HCT116 (cell line): Measurements from ENCODE around the gene DNM1. TPM values are rescaled to one million over a fixed set of nuclear protein-coding genes. Genes with fewer than 3 reads are reported as not detected.

ENCODE experiments used
- CBX3 ChIP-seq: IDR thresholded peaks from 2 replicates; pipeline ENCODE4 v1.6.1; 2012; ENCODE audit warnings: low read depth
- EGR1 ChIP-seq: IDR thresholded peaks from 2 replicates; pipeline ENCODE4 v1.6.1; 2012; ENCODE audit warnings: low read depth
- ELF1 ChIP-seq: IDR thresholded peaks from 2 replicates; pipeline ENCODE4 v1.6.1; 2012; ENCODE audit warnings: low read depth, borderline replicate concordance
- EZH2 ChIP-seq: fragments of 200-600 bp; sonication (generic); IDR thresholded peaks from 2 replicates; pipeline ENCODE4 v1.6.1; 2017; ENCODE audit warnings: antibody characterized with exemption, mixed run types
- EZH2phosphoT487 ChIP-seq: fragments of 200-600 bp; IDR thresholded peaks from 2 replicates; pipeline ENCODE4 v1.6.1; 2018; ENCODE audit warnings: antibody characterized with exemption, borderline replicate concordance
- POLR2AphosphoS5 ChIP-seq: IDR thresholded peaks from 2 replicates; pipeline ENCODE4 v1.6.1; 2011; ENCODE audit warnings: mild to moderate bottlenecking, low read depth, low read length, moderate library complexity
- RAD21 ChIP-seq: IDR thresholded peaks from 2 replicates; pipeline ENCODE4 v1.6.1; 2012; ENCODE audit warnings: low read depth, mild to moderate bottlenecking
- REST ChIP-seq: IDR thresholded peaks from 2 replicates; pipeline ENCODE4 v1.6.1; 2012; ENCODE audit warnings: low read depth
- SP1 ChIP-seq: IDR thresholded peaks from 2 replicates; pipeline ENCODE4 v1.6.1; 2012; ENCODE audit warnings: low read depth
- SRF ChIP-seq: IDR thresholded peaks from 2 replicates; pipeline ENCODE4 v1.6.1; 2012; ENCODE audit warnings: low read depth
- ZNF274 ChIP-seq: fragments of 200-500 bp; sonication (Bioruptor generic); IDR thresholded peaks from 2 replicates; pipeline ENCODE4 v1.6.1; 2014; ENCODE audit warnings: mild to moderate bottlenecking, low read depth, low read length, inconsistent platforms
- microRNA counts: library from miRNA; unstranded; fragments of <30 nt; microRNA quantifications from one replicate; lab custom pipeline; 2015
- microRNA-seq: library from miRNA; unstranded; fragments of <30 nt; microRNA quantifications from one replicate; pipeline ENCODE4, GENCODE V29; 2016; ENCODE audit warnings: borderline number of aligned reads
- total RNA-seq: library from RNA; stranded (reverse); gene quantifications from one replicate; pipeline ENCODE4 v1.2.1, GENCODE V29; 2021; ENCODE audit not compliant: unreplicated experiment

The DNM1 gene
- total RNA-seq, 1 experiment from 2014 or later: 12.0 TPM

- TF ChIP-seq POLR2AphosphoS5: no peak
- no peak for TF ChIP-seq EZH2phosphoT487
- TF ChIP-seq EZH2: no peak
- TF ChIP-seq ZNF274: no peak
- TF ChIP-seq SRF: no peak
- no peak for TF ChIP-seq CBX3
- no peak for TF ChIP-seq ELF1
- TF ChIP-seq SP1: no peak
- TF ChIP-seq REST: no peak
- no peak for TF ChIP-seq RAD21
- TF ChIP-seq EGR1: no peak
Measured at GRCh38 chr9:128304136-128304970, 101.2 kb downstream of the DNM1 start (continued).

MicroRNAs within 50 kb of the gene (microRNA counts, 767-probe panel; counts per million panel counts)
- not detected for microRNA hsa-miR-199b-5p (lab: Ali Mortazavi, UCI)
- not detected for microRNA hsa-miR-3154 (lab: Ali Mortazavi, UCI)

Small RNAs within 50 kb of the gene (microRNA-seq; reads per million reads assigned to microRNA genes)
- gene MIR199B (19.7 reads per million, percentile 42 among the genes with 10 or more reads in this experiment), gene MIR3154 (not detected)

Other genes starting within 250 kb of the DNM1 start
- gene EEIG1, start 222.4 kb upstream of the DNM1 start, total RNA-seq: 44.2 TPM
- gene NAIF1, start 136.1 kb upstream of the DNM1 start, total RNA-seq: 11.0 TPM
- 15.3 TPM for gene SLC25A25, start 135.1 kb upstream of the DNM1 start, total RNA-seq
- gene PTGES2, start 75.7 kb upstream of the DNM1 start, total RNA-seq: 148 TPM
- 9.2 TPM for gene LCN2, start 53.9 kb upstream of the DNM1 start, total RNA-seq
- gene BBLN, start 43.1 kb upstream of the DNM1 start, total RNA-seq: 119 TPM
- 144 TPM for gene CIZ1, start 11.8 kb upstream of the DNM1 start, total RNA-seq
- gene GOLGA2, start 72.6 kb downstream of the DNM1 start, total RNA-seq: 67.0 TPM
- gene SWI5, start 72.9 kb downstream of the DNM1 start, total RNA-seq: 22.4 TPM
- gene TRUB2, start 119.1 kb downstream of the DNM1 start, total RNA-seq: 42.1 TPM
- gene COQ4, start 119.5 kb downstream of the DNM1 start, total RNA-seq: 45.8 TPM
- 33.9 TPM for gene SLC27A4, start 137.1 kb downstream of the DNM1 start, total RNA-seq
- gene URM1, start 168.0 kb downstream of the DNM1 start, total RNA-seq: 51.6 TPM
- gene CERCAM, start 217.5 kb downstream of the DNM1 start, total RNA-seq: 27.0 TPM